Kidney (tissue), 14 donors: ENCODE data around the gene DIDO1. TPM values are rescaled to one million over a fixed set of nuclear protein-coding genes. Genes with fewer than 3 reads are reported as not detected.

ENCODE experiments used
- DNase-seq, 5 donors: peaks; one replicate each; pipeline ENCODE4 v3.0.0-alpha.2; 2013 to 2020
- FAIRE-seq: peaks from 2 replicates; lab custom pipeline; 2012; peaks lifted over from hg19 to GRCh38; lab: Jason Lieb, UNC
- H3K27ac ChIP-seq, 2 donors: one replicate each; pipeline ENCODE4 v1.7.0; 2013; ENCODE audit warnings: low read depth in 2 of 2, low read length in 2 of 2, inconsistent platforms in 1 of 2
- H3K27me3 ChIP-seq: one replicate; pipeline ENCODE4 v1.7.1; 2013; ENCODE audit warnings: low read length, inconsistent platforms; ENCODE audit not compliant: control insufficient read depth, insufficient read depth
- H3K36me3 ChIP-seq, 3 donors: one replicate each; pipeline versions ENCODE4 v1.7.0 to v1.7.1; 2013; ENCODE audit warnings: low read length in 3 of 3, control low read depth in 1 of 3, inconsistent platforms in 1 of 3; ENCODE audit not compliant: insufficient read depth in 3 of 3, control insufficient read depth in 2 of 3
- H3K4me1 ChIP-seq, 3 donors: one replicate each; pipeline versions ENCODE4 v1.7.0 to v1.7.1; 2013; ENCODE audit warnings: low read length in 3 of 3, inconsistent platforms in 1 of 3, low read depth in 1 of 3; ENCODE audit not compliant: control insufficient read depth in 2 of 3, insufficient read depth in 2 of 3
- H3K4me3 ChIP-seq, 3 donors: one replicate each; pipeline versions ENCODE4 v1.7.0 to v1.8.1; 2013; ENCODE audit warnings: low read length in 3 of 3, control low read depth in 1 of 3, inconsistent platforms in 1 of 3
- H3K9ac ChIP-seq, 3 donors: one replicate each; pipeline versions ENCODE4 v1.7.0 to v1.7.1; 2013; ENCODE audit warnings: low read length in 3 of 3, control low read depth in 1 of 3, inconsistent platforms in 1 of 3
- H3K9me3 ChIP-seq, 3 donors: one replicate each; pipeline versions ENCODE4 v1.7.0 to v1.7.1; 2013; ENCODE audit warnings: low read length in 3 of 3, control low read depth in 1 of 3, inconsistent platforms in 1 of 3; ENCODE audit not compliant: control insufficient read depth in 2 of 3, insufficient read depth in 1 of 3
- intact Hi-C: fragments of 100-400 bp; cut with DNase I; formaldehyde crosslinking; loops from one replicate; pipeline ENCODE4 v1.11.1; 2022
- polyA plus RNA-seq: library from polyadenylated mRNA; stranded (reverse); fragments of 350-450 nt; fragmentation: Illumina TruSeq; extraction: RNeasy Lipid Tissue Mini Kit (QIAGEN cat#74804); gene quantifications from one replicate; pipeline ENCODE4 v1.2.3, GENCODE V29; 2014; ENCODE audit warnings: low read depth, low replicate concordance; ENCODE audit not compliant: insufficient read depth
- total RNA-seq: library from RNA; stranded (reverse); fragmentation: NEBNext Ultra II Directional; extraction: Animal tissue kit (Norgen Biotek cat#: 25700); gene quantifications from one replicate; pipeline ENCODE4 v1.2.1, GENCODE V29; 2021
- TF ChIP-seq, protein P1 (sequence below): IDR thresholded peaks from 3 replicates; pipeline ENCODE4 v1.5.1; 2012; ENCODE audit warnings: mild to moderate bottlenecking, moderate library complexity, borderline replicate concordance; ENCODE audit not compliant: insufficient read depth; ENCODE audit errors: extremely low read depth
- donor health status: control.
- donor health status: control.
- donor health status: control.
- donor health status: control.
- donor health status: control.
- donor health status: DM: yes; HTN: yes; CAD: no.
- donor health status: Normal renal cell carcinoma (clear cell type).

Gene DIDO1
- total and polyA plus RNA-seq, 2 donors from 2014 or later, result 23.0 to 67.9 TPM

DNA sequence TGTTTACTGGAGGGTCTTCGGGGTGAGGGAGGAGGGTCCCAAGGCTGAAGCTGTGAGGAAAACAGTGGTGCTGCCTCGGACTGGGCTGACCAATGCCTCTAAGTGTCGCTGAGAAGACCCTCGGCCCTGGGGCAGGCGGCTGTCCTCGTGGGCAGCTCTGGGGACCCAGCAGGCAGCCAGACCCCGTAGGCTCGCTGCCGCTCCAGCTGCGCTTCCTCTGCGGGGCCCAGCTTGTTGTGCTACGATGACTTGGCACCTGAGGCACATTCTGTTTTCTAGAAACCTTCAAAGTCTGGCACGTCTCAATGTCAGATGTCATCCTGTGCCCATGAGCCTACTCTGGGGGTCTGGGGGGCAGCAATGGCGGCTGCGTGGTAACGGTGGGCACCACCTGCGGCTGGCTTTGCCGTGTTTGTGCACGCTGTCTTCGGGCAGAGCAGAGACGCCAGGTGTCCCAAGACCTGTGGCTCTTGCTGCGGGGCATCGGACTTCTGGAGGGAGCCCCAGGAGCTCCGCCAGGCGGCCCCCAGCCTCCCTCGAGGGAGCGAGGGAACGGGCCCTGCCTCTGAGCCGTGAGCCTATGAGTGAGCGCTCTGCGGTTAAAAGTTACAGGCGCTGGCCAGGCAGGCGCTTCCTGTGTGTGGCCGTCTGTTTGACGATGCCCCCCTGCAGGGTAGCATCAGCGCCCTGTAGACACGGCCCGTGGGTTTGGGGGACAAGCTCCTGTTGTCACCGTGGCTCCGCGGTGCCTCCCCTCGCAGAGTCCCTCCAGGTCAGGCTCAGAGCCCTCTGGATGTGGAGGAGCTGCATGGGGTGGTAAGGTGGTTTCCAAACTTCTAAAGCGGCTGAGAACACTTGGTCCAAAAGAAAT, 33.0 kb upstream of the DIDO1 start:
- Histone ChIP-seq H3K27ac (no peak overlapping the region), H3K9me3 (no peaks in the 10 kb centered on the region), H3K27me3 (no peaks in the 10 kb centered on the region), H3K9ac (no peak overlapping the region), H3K36me3 (no peaks in the 10 kb centered on the region), H3K4me3 (no peak overlapping the region), H3K4me1 (peaks cover 0 to 4% (median 0%) of the 10 kb centered on the region in 3 donors)
- intact Hi-C loops, result no loop called here
- FAIRE-seq (no peak), DNase-seq (peak in 1 of 5 donors; percentile 63)
- TF ChIP-seq, protein P1, sequence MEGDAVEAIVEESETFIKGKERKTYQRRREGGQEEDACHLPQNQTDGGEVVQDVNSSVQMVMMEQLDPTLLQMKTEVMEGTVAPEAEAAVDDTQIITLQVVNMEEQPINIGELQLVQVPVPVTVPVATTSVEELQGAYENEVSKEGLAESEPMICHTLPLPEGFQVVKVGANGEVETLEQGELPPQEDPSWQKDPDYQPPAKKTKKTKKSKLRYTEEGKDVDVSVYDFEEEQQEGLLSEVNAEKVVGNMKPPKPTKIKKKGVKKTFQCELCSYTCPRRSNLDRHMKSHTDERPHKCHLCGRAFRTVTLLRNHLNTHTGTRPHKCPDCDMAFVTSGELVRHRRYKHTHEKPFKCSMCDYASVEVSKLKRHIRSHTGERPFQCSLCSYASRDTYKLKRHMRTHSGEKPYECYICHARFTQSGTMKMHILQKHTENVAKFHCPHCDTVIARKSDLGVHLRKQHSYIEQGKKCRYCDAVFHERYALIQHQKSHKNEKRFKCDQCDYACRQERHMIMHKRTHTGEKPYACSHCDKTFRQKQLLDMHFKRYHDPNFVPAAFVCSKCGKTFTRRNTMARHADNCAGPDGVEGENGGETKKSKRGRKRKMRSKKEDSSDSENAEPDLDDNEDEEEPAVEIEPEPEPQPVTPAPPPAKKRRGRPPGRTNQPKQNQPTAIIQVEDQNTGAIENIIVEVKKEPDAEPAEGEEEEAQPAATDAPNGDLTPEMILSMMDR, result no peak

DNA sequence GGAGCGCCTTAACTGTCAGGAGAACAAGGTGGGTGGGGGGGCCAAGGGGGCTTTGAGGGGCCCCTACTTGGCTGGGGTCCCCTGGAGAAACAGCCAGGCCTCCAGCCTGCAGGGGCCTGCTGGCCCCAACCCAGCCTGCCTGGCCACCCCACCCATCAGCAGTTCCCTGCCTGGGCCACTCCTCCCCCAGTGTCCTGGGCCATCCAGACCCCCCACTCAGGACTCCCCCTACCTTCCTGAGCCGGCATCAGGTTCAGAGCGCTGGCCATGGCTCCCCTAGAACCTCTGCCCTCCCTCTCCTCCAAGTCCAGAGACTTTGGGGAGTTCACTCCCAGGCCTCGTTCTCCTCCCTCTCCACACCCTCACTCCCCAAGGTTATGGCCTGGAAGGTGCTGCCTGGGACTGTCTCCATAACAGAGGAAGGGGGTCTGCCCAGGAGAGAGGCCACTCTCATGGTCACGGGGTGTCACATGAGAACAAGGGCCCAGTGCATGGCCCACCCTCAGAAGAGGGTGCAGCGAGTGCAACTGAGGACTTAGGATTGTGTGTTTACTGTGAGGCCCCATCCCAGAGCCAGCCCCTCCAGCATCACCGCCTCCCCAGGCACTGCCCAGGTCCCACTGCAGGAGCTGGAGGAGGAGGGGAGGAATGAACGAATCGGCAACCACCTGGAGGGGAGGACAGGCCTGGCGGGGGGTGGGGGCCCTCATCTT, 32.2 kb upstream of the DIDO1 start:
- intact Hi-C loops, result no loop called here
- TF ChIP-seq, protein P1, result no peak
- H3K4me1 ChIP-seq, result peaks cover 0 to 7% (median 0%) of the 10 kb centered on the region in 3 donors
- H3K9ac ChIP-seq, result no peak overlapping the region
- no peak overlapping the region for H3K27ac ChIP-seq
- no peaks in the 10 kb centered on the region for H3K9me3 ChIP-seq
- no peak for FAIRE-seq
- no peaks in the 10 kb centered on the region for H3K27me3 ChIP-seq
- H3K36me3 ChIP-seq, result no peaks in the 10 kb centered on the region
- peak in 1 of 5 donors; percentile 56 for DNase-seq
- no peak overlapping the region for H3K4me3 ChIP-seq

DNA sequence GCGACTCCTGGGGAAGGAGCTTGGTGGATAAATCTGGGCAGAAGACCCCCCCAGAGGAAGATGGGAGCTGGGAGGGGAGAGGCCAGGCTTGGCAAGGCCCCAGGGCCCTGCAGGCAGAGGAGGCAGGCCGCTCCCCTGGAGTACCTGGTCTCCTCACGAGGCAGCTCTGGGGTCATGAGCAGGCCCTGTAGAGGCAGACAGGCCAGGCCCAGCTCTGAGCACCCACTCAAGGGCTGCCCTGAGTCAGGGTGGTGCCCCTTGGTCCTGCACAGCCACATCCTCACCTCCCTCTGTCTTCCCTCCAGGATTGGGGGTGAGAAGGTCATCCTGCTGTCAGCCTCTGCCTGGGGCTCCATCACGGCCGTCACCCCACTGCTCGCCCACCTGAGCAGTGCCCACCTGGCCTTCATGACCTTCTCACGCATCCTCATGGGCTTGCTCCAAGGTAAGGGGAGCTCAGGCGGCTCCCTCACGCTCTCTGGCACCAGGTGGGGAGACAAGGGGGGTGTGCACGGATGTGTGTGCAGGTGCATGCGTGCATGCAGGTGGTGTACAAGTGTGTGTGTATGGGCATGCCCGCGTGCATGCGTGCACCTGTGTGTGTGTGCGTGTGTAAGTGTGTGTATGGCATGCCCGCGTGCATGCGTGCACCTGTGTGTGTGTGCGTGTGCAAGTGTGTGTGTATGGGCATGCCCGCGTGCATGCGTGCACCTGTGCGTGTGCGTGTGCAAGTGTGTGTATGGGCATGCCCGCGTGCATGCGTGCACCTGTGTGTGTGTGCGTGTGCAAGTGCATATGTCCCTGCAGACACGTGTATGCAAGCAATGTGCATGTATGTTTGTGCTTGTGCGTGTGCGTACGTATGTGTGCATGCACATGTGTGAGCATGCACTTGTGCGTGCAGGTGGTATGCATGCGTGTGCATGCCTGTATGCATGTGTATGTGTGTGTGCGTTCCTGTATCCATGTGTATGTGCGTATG, 31.1 kb upstream of the DIDO1 start:
- no peaks in the 10 kb centered on the region for H3K36me3 ChIP-seq
- no peak overlapping the region for H3K27ac ChIP-seq
- no peak overlapping the region for H3K9ac ChIP-seq
- no peaks in the 10 kb centered on the region for H3K9me3 ChIP-seq
- DNase-seq (no peak), FAIRE-seq (no peak)
- peaks cover 0 to 14% (median 0%) of the 10 kb centered on the region in 3 donors for H3K4me1 ChIP-seq
- H3K27me3 ChIP-seq, result no peaks in the 10 kb centered on the region
- TF ChIP-seq, protein P1, result no peak
- no peak overlapping the region for H3K4me3 ChIP-seq
- intact Hi-C loops, result no loop called here
